ENCODE data around the gene GPR42.

Gene GPR42

GRCh38 chr19:35407619-35408018, 36.8 kb downstream of the GPR42 start:
- no peak for TF ChIP-seq CTCF (IDR thresholded peaks at IDR 0.05; ENCODE audit: unreplicated experiment in 3 of 3)
- Mint-ChIP-seq H3K4me3 (no peak overlapping the region), H3K36me3 (ENCODE audit: low read depth) (no peaks in the 10 kb centered on the region), H3K27ac (no peak overlapping the region), H3K9me3 (no peaks in the 10 kb centered on the region), H3K4me1 (no peaks in the 10 kb centered on the region), H3K27me3 (ENCODE audit: low read depth) (peaks cover 18% of the 10 kb centered on the region)

DNA sequence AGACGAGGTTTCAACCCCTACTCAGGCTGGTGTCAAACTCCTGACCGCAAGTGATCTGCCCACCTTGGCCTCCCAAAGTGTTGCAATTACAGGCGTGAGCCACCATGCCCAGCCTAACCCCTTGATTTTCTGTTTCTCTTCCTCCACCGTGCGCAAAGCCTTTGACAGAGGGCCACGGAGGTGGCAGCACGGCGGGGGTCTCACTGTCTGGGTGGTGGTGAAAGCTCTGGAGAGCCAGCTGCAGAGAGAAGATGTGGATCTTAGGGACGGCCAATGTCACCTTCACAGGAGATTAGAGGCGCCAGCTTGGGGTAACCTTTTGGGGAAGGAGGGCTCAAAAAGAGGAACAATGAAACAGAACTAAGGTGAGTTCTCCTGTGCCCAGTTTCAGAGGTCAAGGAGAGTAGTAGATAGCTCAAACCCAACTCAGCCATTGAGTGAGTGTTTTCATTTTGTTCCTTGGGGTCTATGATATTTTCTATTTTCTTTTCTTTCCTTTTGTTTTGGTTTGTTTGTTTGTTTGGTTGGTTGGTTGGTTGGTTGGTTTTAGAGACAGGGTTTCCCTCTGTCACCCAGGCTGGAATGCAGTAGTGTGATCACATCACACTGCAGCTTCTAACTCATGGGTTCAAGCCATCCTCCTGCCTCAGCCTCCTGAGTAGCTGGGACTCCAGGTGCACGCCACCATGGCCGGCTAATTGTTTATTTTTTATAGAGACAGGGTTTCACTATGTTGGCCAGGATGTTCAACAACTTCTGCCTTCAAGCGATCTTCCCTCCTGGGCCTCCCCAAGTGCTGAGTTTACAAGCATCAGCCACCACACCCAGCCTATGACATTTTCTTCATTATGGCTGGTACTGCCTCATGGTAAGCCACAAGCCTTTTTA, 37.7 kb downstream of the GPR42 start:
- Mint-ChIP-seq H3K27ac (no peak overlapping the region), H3K27me3 (ENCODE audit: low read depth) (peaks cover 18% of the 10 kb centered on the region), H3K4me1 (no peaks in the 10 kb centered on the region), H3K36me3 (ENCODE audit: low read depth) (no peaks in the 10 kb centered on the region), H3K9me3 (no peaks in the 10 kb centered on the region), H3K4me3 (no peak overlapping the region)
- no peak for TF ChIP-seq CTCF (IDR thresholded peaks at IDR 0.05; ENCODE audit: unreplicated experiment in 3 of 3)

- H3K4me1 Mint-ChIP-seq, result no peaks in the 10 kb centered on the region
- no peaks in the 10 kb centered on the region for H3K9me3 Mint-ChIP-seq
- no peak overlapping the region for H3K4me3 Mint-ChIP-seq
- H3K27me3 Mint-ChIP-seq (ENCODE audit: low read depth), result peaks cover 18% of the 10 kb centered on the region
- no peak overlapping the region for H3K27ac Mint-ChIP-seq
- no peak for TF ChIP-seq CTCF (IDR thresholded peaks at IDR 0.05; ENCODE audit: unreplicated experiment in 3 of 3)
- H3K36me3 Mint-ChIP-seq (ENCODE audit: low read depth), result no peaks in the 10 kb centered on the region
Observed at GRCh38 chr19:35409191-35409590, 38.3 kb downstream of the GPR42 start.

DNA sequence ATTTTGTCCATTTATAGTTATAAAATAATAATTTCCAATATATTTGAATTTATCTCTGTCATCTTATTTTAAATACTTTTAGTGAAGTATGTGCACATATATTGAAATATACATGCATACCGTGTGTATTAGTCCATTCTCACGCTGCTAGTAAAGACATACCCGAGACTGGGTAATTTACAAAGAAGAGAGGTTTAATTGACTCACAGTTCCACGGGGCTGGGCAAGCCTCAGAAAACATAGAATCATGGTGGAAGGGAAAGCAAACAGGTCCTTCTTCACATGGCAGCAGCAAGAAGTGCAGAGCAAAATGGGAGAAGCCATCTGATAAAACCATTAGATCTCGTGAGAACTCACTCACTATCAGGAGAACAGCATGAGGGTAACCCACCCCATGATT, 39.6 kb downstream of the GPR42 start:
- no peaks in the 10 kb centered on the region for H3K9me3 Mint-ChIP-seq
- no peak overlapping the region for H3K27ac Mint-ChIP-seq
- no peak for TF ChIP-seq CTCF (IDR thresholded peaks at IDR 0.05; ENCODE audit: unreplicated experiment in 3 of 3)
- no peak overlapping the region for H3K4me3 Mint-ChIP-seq
- H3K36me3 Mint-ChIP-seq (ENCODE audit: low read depth), result no peaks in the 10 kb centered on the region
- no peaks in the 10 kb centered on the region for H3K4me1 Mint-ChIP-seq
- H3K27me3 Mint-ChIP-seq (ENCODE audit: low read depth), result peaks cover 18% of the 10 kb centered on the region

DNA sequence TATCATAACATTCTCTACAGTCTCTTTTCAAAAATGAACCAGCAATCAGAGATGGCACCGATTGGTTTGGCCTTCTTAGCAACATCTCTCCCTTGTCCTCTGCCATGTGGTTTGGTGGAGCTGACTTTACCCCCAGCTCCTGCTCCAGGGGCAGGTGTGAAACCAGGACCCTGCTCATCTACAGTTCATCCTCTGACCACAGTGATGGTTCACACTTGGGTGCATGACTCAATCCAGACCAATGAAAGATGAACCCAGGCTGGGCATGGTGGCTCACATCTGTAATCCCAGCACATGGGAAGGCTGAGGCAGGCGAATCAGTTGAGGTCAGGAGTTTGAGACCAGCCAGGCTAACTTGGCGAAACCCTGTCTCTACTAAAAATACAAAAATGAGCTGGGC, 43.6 kb downstream of the GPR42 start:
- Mint-ChIP-seq H3K4me1 (no peaks in the 10 kb centered on the region), H3K27ac (no peak overlapping the region), H3K36me3 (ENCODE audit: low read depth) (no peaks in the 10 kb centered on the region), H3K27me3 (ENCODE audit: low read depth) (peaks cover 27% of the 10 kb centered on the region), H3K9me3 (no peaks in the 10 kb centered on the region), H3K4me3 (no peak overlapping the region)
- no peak for TF ChIP-seq CTCF (IDR thresholded peaks at IDR 0.05; ENCODE audit: unreplicated experiment in 3 of 3)

GRCh38 chr19:35416331-35416730, 45.5 kb downstream of the GPR42 start:
- no peak overlapping the region for H3K27ac Mint-ChIP-seq
- no peak for TF ChIP-seq CTCF (IDR thresholded peaks at IDR 0.05; ENCODE audit: unreplicated experiment in 3 of 3)
- H3K36me3 Mint-ChIP-seq (ENCODE audit: low read depth), result no peaks in the 10 kb centered on the region
- no peak overlapping the region for H3K4me3 Mint-ChIP-seq
- no peaks in the 10 kb centered on the region for H3K9me3 Mint-ChIP-seq
- H3K27me3 Mint-ChIP-seq (ENCODE audit: low read depth), result peaks cover 25% of the 10 kb centered on the region
- H3K4me1 Mint-ChIP-seq, result no peaks in the 10 kb centered on the region
